Kasumi-1 (cell line): Measurements from ENCODE around the gene ADNP.

ENCODE experiments used
- DNase-seq, 2 experiments: peaks; one replicate each; lab custom pipeline; 2025; lab: John Stamatoyannopoulos, UW

The ADNP gene

DNA sequence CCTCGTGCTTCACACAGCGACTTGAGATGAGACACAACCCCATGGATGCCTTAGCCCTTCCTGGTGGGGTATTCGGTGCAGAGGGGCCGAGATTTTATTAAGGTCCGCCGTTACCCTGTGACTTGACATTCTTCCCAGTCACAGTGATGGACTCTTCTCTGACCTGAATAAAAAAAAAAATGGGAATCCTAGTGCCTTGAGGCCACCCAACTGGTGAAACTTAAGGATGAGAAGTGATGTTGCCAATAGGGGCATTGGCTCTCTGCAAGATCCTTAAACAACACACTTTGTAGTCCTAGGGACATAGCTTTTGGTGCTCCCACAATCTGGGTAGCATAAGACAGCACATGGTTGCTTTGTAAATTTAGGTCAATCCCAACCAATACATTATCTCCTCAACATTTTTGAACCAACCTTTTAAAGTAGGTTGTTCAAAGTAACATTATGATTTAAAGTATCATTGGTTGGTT lies 814 bp upstream of the ADNP start:
- DNase-seq = no peak

- peak in 1 of 2 experiments; percentile 33 for DNase-seq
Observed at GRCh38 chr20:50930976-50931305, 296 bp downstream of the ADNP start.

- no peak for DNase-seq
Observed at GRCh38 chr20:50930139-50930975, 880 bp downstream of the ADNP start.

DNA sequence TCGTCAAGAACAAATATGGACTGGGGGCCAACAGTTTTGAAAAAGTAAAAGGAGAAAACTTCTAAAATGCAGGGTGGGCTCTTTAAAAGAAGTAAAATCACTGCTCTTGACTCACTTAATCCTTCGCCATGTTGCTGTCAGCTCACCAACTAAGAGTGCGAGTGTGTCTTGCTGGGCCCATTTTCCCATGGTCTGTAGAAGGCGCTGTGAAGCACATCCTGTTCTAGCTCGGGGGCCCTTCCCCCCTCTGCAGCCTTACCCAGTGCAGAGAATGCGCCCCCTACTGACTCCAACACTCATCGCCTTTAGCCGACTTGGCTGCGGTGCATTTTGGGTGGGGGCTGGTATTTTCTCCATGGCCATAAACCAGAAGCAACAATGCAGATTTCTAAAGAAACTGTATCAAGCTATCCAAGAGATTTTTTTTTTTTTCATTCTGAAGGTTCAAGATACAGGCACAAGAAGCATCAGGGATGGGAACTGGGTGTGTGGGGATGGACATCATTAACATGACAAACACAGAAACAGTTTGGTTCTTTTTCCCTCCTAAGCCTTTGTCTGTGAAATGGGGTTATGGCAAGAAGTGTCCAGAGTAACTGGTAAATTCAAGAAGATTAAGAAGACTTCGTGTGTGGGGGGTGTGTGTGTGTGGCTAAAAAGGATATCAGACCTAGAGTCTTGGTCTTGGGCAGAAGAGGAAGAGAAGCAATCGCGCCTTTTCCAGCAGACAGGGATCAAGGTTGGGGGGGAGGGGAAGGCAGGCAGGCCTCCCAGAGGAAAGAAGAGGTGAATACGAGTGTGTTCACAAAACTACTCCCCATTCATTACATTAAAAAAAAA lies 1.7 kb downstream of the ADNP start:
- peak; percentile 95 for DNase-seq

DNA sequence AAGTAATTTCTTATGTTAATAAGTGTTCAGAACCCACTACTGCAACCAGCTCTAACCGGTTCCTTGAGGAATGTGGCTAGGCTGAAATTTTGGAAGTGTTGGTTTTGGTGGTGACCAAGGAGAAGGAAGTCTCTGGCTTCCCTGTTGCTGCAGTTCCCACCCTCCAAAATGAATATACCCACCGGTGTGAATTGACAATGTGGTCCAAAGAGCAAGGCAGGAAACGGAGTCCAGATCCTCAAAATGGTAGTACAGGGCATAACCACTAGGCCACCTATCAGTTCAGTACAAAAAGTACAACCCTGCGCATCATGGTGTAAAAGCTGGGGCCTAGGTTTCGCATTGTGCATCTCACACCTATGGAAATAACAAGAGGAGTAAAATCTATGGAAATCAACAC lies 2.8 kb downstream of the ADNP start:
- peak in 1 of 2 experiments; percentile 5 for DNase-seq

- no peak for DNase-seq
Observed at GRCh38 chr20:50926530-50926929, 4.7 kb downstream of the ADNP start.

DNA sequence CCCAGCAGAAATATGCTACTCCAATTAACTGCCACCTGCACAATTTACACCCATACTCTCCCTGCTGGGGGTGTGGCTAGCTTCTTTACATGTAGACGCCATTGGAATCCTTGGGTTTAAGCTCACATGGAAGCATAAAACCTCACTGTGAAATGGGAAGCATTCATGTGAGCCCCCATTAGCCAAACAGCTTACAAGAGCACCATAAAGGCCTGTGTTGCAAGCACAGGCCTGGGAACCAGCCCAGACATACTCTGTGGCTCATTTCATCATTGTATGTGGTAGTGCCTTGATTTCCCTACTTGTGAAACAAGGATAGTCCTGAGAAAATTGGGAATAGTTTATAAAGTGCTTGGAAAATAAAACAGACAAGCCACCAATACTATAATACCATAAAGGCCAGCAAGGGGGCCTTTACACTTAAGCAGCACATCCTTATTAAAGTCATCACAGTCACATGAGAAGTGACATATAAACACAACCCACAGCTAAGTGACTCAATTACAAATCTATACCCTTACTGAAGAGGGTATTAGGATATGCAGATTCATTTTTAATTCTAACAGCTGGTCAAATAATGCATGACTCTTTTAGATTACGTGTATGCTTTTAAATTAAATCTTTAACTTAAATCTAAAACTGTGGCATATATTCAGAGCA lies 6.8 kb downstream of the ADNP start:
- DNase-seq = no peak

GRCh38 chr20:50921803-50922501 lies 9.3 kb downstream of the ADNP start:
- no peak for DNase-seq

- DNase-seq = no peak
Observed at GRCh38 chr20:50920997-50921396, 10.2 kb downstream of the ADNP start.

GRCh38 chr20:50919567-50919966 lies 11.7 kb downstream of the ADNP start:
- no peak for DNase-seq

GRCh38 chr20:50918403-50918802 lies 12.8 kb downstream of the ADNP start:
- no peak for DNase-seq

GRCh38 chr20:50916934-50917333 lies 14.3 kb downstream of the ADNP start:
- DNase-seq = no peak

DNA sequence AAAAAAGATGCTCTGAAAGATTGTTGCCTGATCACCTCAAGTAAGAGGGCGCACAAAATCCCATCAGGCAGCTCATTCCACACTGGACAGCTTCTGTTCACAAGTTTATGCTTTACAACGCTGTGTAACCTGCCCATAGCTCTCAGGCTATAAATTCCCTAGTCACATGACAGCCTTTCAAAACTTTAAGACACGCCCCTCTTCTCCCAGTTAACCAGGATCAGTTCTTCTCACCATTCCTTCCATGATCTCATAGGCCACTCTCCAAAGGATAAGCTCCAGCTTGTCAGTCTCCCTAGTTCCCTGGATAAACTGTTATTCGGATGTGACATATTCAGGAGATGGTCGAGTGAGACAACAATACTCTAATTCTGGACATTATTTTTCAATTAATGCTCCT lies 15.0 kb downstream of the ADNP start:
- no peak for DNase-seq

DNA sequence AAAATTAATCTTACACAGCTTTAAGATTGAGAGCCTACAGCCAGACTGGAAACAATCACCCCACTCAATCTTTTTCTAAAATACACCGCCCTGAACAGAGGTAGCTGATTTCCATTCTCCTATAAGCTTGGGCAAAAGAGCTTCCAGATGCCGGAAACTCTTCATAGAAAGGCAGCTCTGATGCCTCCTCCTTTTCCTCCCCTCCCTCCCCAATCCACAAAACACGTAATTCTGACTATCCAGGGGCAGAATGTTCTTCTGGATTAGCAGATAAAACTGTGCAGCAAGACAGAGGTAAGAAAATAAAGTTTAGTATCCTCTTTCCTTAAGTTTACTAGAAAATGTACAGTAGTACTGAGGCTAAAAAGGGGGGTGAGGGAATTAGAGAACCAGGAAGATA lies 15.8 kb downstream of the ADNP start:
- no peak for DNase-seq

DNA sequence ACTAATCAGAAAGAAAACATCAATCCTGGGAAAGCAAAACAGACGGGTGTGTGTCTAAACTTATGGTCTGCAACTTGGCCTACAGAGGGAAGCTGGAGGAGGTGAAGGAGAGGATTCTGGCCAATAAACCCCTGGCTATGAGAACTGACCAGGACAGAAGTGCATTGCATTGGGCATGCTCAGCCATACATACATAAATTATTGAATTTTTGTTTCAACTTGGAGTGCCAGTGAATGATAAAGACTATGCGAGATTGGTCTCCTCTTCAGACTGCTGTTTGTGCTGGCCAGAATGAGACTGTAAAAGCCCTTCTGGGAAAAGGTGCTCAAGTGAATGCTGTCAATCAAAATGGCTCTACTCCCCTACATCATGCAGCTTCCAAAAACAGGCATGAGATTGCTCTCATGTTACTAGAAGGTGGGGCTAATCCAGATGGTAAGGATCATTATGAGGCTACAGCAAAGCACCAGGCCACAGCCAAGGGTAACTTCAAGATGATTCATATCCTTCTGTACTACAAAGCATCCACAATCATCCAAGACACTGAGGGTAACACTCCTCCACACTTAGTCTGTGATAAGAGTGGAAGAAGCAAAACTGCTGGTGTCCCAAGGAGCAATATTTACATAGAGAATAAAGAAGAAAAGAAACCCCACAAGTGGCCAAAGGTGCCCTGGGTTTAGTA lies 17.4 kb downstream of the ADNP start:
- peak; percentile 31 to 38 for DNase-seq

DNA sequence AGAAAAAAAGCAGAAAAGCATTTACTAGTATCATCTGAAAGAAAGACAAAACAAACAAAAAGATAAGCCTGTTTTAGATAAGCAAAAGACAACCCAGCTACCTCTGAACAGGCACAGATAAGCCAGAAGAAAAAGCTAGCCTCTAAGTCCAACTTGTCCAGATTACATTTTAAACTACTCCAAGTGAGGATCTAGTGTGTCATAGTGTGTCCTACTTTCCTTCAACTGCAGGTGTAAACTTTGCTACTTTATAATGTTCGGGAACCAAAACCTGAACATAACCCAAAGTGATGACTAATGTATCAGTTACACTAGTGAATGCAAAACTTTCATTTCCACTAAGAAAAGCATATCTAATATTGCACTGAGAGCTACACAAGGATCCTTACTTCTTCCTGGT lies 19.5 kb downstream of the ADNP start:
- DNase-seq = no peak

- no peak for DNase-seq
Observed at GRCh38 chr20:50911030-50911429, 20.2 kb downstream of the ADNP start.

GRCh38 chr20:50909413-50909812 lies 21.8 kb downstream of the ADNP start:
- no peak for DNase-seq

GRCh38 chr20:50904067-50904570 lies 27.1 kb downstream of the ADNP start:
- DNase-seq = no peak

GRCh38 chr20:50903353-50904051 lies 27.7 kb downstream of the ADNP start:
- DNase-seq = no peak

- no peak for DNase-seq
Observed at GRCh38 chr20:50901301-50901700, 29.9 kb downstream of the ADNP start.
